GM19467 (cell line): ENCODE measurements around the gene CLASP1.

Experiments used
- ATAC-seq: cut with Tn5 transposase; IDR thresholded peaks from one replicate; pipeline ENCODE4 v1.9.1; 2021; ENCODE audit warnings: mild to moderate bottlenecking, moderate library complexity; ENCODE audit not compliant: unreplicated experiment

CLASP1 gene

GRCh38 chr2:121513597-121514333, 135.5 kb downstream of the CLASP1 start:
- ATAC-seq = no peak

- ATAC-seq = no peak
Observed at GRCh38 chr2:121510857-121511256, 138.4 kb downstream of the CLASP1 start.

GRCh38 chr2:121506621-121507020, 142.6 kb downstream of the CLASP1 start:
- no peak for ATAC-seq

- no peak for ATAC-seq
Observed at GRCh38 chr2:121505986-121506586, 143.2 kb downstream of the CLASP1 start.

- no peak for ATAC-seq
Observed at GRCh38 chr2:121505005-121505404, 144.3 kb downstream of the CLASP1 start.

- ATAC-seq = no peak
Observed at GRCh38 chr2:121504316-121504715, 144.9 kb downstream of the CLASP1 start.

- no peak for ATAC-seq
Observed at GRCh38 chr2:121502781-121503180, 146.5 kb downstream of the CLASP1 start.

- ATAC-seq = no peak
Observed at GRCh38 chr2:121502246-121502645, 147.0 kb downstream of the CLASP1 start.

- no peak for ATAC-seq
Observed at GRCh38 chr2:121501554-121501953, 147.7 kb downstream of the CLASP1 start.

GRCh38 chr2:121501031-121501430, 148.2 kb downstream of the CLASP1 start:
- no peak for ATAC-seq

GRCh38 chr2:121498731-121499130, 150.5 kb downstream of the CLASP1 start:
- no peak for ATAC-seq

GRCh38 chr2:121492409-121492808, 156.9 kb downstream of the CLASP1 start:
- no peak for ATAC-seq

- ATAC-seq = no peak
Observed at GRCh38 chr2:121491518-121491917, 157.7 kb downstream of the CLASP1 start.

- no peak for ATAC-seq
Observed at GRCh38 chr2:121490584-121491133, 158.6 kb downstream of the CLASP1 start.

GRCh38 chr2:121489911-121490583, 159.2 kb downstream of the CLASP1 start:
- ATAC-seq = no peak

GRCh38 chr2:121489284-121489683, 160.0 kb downstream of the CLASP1 start:
- no peak for ATAC-seq

GRCh38 chr2:121486191-121486790, 163.0 kb downstream of the CLASP1 start:
- no peak for ATAC-seq

- ATAC-seq = no peak
Observed at GRCh38 chr2:121485039-121485438, 164.2 kb downstream of the CLASP1 start.

- no peak for ATAC-seq
Observed at GRCh38 chr2:121483846-121484245, 165.4 kb downstream of the CLASP1 start.

GRCh38 chr2:121483021-121483420, 166.2 kb downstream of the CLASP1 start:
- ATAC-seq = no peak

GRCh38 chr2:121480826-121481225, 168.4 kb downstream of the CLASP1 start:
- ATAC-seq = no peak
